DMS53 treated with DMSO at 0.1 percent for 48 hours (cell line): ENCODE measurements around the gene KCNG2.
"Not testable (repeated sequence)": the region's sequence is repeated elsewhere in the genome, so short reads cannot be mapped to it uniquely, and the experiment has no call there.

Source experiments
- DNase-seq: peaks from one replicate; lab custom pipeline; 2025; ENCODE audit not compliant: unreplicated experiment; lab: John Stamatoyannopoulos, UW

The KCNG2 gene

GRCh38 chr18:79797518-79798345 is at the start of gene KCNG2:
TSS of gene KCNG2 (plus strand) at chr18:79797938. CDS start at chr18:79863668, 65,730 bp downstream.
- DNase-seq = no peak

- no peak for DNase-seq
Measured at GRCh38 chr18:79748321-79749180, 49.2 kb upstream of the KCNG2 start.

- DNase-seq = no peak
Measured at GRCh38 chr18:79749251-79750191, 48.2 kb upstream of the KCNG2 start.

- DNase-seq = no peak
Measured at GRCh38 chr18:79750980-79751571, 46.7 kb upstream of the KCNG2 start.

- DNase-seq = not testable (repeated sequence)
Measured at GRCh38 chr18:79751918-79752578, 45.7 kb upstream of the KCNG2 start.

GRCh38 chr18:79752946-79753345 is 44.8 kb upstream of the KCNG2 start:
- DNase-seq = not testable (repeated sequence)

GRCh38 chr18:79753391-79753851 is 44.3 kb upstream of the KCNG2 start:
- DNase-seq = no peak

- no peak for DNase-seq
Measured at GRCh38 chr18:79754022-79754761, 43.5 kb upstream of the KCNG2 start.

- no peak for DNase-seq
Measured at GRCh38 chr18:79754831-79755351, 42.8 kb upstream of the KCNG2 start.

- no peak for DNase-seq
Measured at GRCh38 chr18:79755496-79756142, 42.1 kb upstream of the KCNG2 start.

- no peak for DNase-seq
Measured at GRCh38 chr18:79756143-79756500, 41.6 kb upstream of the KCNG2 start.

GRCh38 chr18:79756826-79757225 is 40.9 kb upstream of the KCNG2 start:
- DNase-seq = no peak

- DNase-seq = no peak
Measured at GRCh38 chr18:79760348-79760747, 37.4 kb upstream of the KCNG2 start.

- DNase-seq = no peak
Measured at GRCh38 chr18:79760881-79761280, 36.9 kb upstream of the KCNG2 start.

- no peak for DNase-seq
Measured at GRCh38 chr18:79763407-79763806, 34.3 kb upstream of the KCNG2 start.

- no peak for DNase-seq
Measured at GRCh38 chr18:79764131-79764530, 33.6 kb upstream of the KCNG2 start.

- DNase-seq = no peak
Measured at GRCh38 chr18:79765491-79766245, 32.1 kb upstream of the KCNG2 start.

- peak; percentile 6 for DNase-seq
Measured at GRCh38 chr18:79766308-79766707, 31.4 kb upstream of the KCNG2 start.
